Measurements from ENCODE around the gene SCAMP1.

Gene SCAMP1

DNA sequence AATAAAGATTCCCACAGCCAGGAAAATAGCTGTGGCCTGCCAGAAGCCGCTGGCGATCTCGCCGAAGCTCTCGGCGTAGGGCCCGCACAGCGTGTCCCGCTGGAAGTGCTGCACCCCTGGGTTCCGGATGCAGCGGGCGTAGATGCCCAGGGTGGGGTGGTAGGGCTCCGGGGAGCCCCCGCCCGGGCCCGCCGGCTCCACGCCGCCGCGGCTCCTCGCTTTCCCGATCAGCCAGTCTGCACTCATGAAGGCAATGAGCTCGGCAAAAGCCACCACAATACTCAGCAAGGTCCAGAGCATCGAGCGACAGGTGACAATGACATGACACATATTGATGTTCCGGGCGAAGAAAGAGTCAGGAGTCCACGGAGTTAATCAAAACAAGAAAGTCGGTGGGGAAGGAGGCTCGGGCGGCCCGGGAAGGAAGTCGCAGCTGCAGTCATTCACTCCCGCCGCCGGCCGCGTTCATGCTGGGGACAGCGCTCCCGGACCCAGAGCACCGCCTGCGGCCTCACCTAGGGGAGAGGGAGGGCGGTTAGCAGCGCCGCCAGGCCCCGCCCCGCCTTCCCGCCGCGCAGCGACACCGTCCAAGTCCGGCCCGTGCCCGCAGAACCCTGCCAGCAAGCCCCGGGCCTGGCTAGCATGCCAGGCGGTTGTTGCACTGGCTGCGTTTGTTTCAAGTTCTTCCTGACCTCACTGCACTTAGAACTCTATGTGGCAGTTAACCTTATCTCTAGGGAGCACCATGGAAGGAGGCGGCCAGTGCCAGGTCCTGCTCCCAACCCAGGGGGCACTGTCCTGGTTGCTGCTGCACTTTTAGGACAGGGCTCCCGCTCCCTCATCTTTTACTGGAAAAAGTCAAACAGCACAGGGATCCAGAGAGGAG is 149.7 kb downstream of the SCAMP1 start:
- H3K4me3 ChIP-seq (ENCODE audit: low read depth, low read length) = peak overlapping the region; percentile 5

DNA sequence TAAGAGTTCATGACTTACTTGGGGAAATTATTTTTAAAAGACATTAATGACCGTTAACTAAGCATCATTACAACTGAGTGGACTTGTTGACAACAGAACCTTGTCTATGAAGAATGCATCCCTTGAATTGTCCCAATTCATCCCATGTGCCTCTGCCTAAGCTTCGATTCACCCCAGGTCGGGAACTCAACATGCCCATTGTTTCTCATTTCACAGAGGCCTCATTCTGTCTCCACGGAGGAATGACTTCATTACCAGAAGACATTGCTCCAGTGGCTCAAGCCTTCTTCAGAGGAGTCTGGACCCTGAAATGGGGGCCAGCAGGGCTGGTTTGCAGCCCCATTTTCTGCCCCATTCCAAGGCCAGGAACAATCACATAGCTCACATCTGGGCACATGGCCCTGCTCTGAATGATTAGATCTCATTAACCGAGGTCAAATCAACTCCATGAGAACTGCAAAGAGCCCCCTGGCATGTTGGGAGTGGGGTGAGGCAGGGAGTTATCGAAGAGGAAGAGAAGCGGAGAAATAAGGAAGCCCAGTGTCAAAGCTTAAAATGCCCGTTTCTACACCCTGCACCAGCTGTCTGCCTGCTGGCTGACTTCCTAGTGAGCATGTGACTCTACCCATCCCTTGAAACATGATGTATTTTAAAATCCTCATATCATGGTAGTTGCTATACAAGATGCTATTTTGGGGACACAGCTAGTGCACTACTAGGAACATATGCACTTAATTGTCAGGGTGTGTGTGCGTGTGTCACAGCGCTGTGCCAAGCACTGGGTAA is 150.9 kb downstream of the SCAMP1 start:
- no peak overlapping the region for H3K4me3 ChIP-seq (ENCODE audit: low read depth, low read length)

DNA sequence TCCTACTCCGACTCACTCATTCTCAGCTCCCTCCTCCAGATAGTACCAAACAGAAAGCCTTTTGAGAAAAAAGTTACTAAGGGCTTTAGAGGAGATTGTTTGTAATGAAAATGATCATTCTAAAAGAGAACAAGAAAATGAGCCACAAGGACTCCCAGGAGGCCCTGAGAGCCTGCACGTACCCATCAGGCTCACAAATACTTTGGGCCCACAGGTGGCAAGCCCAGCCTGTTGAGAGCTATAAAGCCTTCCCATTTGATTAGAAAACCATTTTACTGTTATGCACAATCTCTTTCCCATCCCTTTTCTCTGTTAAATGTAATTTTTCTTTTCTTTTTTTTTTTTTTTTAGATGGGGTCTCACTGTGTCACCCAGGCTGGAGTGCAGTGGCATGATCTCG is 152.0 kb downstream of the SCAMP1 start:
- H3K4me3 ChIP-seq (ENCODE audit: low read depth, low read length) = no peak overlapping the region

GRCh38 chr5:78513441-78513840 is 153.0 kb downstream of the SCAMP1 start:
- no peak overlapping the region for H3K4me3 ChIP-seq (ENCODE audit: low read depth, low read length)

DNA sequence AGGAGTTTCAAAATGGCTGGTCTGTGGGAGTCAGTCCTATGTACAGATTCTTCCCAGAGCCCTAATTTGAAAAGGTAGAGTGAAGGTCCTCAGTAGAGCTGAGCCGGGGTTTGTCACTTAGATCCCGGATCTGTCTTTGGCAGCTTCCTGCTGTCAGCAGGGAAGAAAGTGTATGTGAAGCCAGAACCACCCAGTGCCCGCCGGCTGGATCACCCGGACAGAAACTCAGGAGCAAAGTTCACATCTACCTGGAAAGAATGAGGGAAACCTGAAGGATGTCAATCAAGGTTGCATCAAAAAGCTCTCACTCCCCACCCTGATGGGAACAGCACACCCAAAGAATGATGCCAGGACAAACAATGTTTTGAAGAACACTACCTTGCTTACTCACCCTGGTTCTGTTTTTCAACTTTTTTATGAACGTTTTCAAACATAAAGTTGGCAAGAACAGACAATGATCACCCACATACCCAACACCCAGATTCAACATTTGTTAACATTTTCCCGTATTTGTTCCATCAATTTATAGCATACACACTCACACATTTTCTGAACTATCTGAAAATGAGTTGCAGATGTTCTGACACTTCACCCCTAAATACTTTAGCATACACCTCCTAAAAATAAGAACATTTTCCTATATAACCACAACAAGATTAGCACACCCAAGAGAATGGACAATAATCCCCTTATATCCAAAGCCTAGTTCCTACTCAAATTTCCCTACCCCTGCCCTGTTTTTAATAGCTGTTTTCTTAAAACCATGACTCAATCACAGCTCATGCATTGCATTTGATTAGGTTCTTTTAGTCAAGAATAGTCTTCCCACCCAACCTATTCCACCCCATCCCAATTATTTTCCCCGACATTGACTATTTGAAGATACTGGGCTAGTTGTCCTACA is 154.3 kb downstream of the SCAMP1 start:
- no peak overlapping the region for H3K4me3 ChIP-seq (ENCODE audit: low read depth, low read length)

DNA sequence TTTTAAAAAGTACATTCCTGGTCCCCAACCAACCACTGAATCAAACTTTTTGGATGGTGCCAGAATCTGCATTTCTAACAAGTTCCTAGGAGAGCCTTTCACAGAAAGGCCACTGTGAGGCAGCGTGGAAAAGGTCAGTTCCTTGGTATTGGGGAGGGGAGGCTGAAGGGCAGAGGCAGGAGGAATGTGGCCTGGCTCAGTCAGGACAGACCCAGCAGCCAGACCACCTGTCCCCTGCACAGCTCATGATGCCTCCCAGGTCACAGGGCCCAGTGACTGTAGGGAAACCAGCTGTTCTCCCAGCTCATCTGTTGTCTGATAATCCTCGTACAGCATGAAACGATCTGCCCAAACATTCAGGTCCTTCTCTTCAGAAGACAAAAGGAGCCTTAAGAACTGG is 155.3 kb downstream of the SCAMP1 start:
- no peak overlapping the region for H3K4me3 ChIP-seq (ENCODE audit: low read depth, low read length)

DNA sequence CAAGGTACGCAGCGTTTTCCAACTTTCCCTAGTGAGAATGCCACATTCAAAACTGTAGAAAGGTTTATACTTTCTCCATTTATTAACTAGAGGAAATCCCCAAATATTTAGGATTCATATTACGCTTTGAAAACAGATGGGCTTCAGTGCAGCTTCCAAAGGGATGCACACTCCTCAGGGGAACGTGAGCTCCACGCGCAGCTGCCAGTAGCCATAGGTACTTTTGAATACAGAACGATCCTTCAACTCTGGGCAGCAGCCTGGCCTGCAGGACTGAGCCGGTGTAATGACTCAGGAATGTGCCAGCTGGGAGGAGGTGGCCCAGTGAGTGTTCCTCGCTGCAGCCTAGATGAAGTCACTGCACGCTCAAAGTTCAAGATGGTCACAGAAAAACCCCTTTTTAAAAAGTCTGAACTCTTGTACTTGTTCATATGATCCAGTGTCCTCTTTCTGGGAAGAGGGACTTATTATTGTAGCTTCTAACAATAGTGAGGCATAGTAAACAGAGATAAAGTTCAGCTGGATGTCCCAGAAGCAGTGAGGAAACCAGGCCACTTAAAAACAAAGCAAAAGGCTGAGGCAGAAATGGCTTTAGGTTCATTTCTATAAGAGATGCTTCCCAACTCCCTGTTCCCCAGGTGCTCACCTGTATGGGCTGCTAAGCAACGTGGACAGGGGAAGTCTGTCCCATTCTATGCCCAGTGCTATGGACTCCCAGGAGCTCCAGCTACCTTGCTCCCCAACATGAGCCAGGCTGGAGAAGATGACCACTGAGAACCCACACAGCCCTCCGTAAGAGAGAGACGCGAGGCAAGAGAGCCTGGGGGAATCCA is 158.2 kb downstream of the SCAMP1 start:
- H3K4me3 ChIP-seq (ENCODE audit: low read depth, low read length) = no peak overlapping the region

GRCh38 chr5:78519198-78519941 is 159.0 kb downstream of the SCAMP1 start:
- H3K4me3 ChIP-seq (ENCODE audit: low read depth, low read length) = no peak overlapping the region

GRCh38 chr5:78521455-78521854 is 161.0 kb downstream of the SCAMP1 start:
- no peak overlapping the region for H3K4me3 ChIP-seq (ENCODE audit: low read depth, low read length)

DNA sequence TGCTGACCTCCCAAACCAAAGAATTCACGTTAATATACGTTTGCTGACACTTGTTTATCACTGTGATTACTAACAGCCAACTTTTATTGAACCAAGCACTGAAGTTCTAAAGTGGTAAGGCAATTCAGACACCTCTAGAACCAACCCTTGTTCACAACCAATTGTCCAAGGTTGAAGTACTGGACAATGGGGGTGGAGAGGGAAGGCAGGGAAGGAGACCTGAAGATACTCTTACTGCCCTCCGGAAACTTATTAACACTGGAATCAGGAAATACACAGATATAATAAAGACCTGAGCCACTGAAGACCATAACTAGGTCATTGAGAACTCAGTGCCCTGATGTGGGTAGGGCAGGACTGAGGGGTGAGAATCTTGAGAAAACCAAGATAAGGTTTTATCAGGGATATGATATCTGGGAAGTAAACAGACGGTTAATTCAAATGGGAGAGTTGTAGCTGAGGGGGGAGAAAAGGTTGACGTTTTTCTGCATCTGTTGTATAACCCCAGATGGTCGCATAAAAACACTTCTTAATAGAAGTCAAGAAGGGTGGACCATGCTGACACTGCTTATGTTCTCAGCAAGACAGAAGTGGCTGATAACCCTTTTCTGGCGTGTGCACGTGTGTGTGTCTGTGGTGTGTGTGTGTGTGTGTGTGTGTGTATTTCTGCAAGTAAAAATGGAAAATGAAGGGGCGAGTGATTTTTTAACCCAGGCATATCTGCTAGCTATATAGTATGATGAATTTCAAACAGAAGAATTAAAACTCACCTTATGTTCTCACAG is 162.3 kb downstream of the SCAMP1 start:
- H3K4me3 ChIP-seq (ENCODE audit: low read depth, low read length) = no peak overlapping the region

DNA sequence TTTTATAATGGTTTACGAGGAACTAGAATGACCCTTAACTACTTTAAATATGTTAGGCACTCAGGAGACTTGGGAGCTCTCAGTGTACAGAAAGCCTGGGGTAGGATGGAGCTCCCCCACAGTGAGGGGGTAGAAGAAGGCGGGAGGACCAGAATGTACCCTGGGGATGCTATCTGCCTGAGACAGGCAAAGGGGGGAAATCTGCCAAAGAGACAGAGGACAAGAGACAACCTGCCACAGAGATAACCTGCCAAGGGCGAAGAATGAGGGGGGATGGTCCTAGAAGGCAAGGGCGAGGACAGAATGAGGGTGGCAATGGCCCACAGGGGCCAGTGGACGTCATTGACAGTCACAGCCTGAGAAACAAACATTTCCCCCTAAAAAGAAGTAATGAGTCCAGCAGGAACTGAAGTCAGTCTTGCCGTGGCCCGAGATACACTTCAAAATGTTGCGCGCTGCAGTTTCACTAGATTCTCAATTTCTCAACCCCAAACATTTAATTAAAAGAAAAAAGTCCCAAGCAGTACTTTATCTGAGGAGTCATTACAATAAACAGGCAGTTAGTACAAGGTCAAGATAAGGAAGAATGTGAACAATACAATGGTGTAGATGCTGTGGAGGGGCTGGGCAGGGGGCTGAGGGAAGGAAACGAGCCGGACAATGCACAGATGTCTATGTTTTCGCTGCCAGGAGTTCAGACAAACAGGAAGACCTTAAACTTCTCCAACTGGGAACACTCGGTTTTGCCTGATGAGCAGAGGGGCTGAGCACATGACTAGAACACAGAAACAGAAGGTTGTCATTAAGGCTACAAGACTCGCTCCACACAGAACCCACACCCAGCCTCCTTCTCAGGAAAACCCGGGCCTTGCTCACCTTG is 163.1 kb downstream of the SCAMP1 start:
- H3K4me3 ChIP-seq (ENCODE audit: low read depth, low read length) = no peak overlapping the region

DNA sequence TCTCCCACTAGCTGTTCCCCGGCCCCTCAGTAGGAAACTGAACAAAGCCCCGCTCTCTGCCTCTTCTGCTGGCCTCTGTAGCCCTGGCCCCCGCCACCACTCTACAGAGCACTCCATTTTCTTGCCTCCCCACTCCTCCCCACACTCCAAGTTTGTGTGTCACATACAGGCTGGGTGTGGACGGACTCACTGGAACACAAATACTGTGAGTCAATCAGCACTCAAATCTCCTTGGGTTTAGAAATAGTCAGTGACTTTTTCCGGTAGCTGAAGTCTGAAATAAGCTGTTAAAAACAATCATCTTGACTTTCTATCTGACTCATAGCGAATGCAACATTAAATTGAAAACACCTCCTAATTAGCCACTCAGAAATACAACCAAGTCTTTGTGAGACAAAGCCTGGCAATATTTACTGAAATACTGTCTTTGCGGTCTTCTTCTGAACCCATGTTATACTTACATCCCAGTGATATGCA is 165.7 kb downstream of the SCAMP1 start:
- no peak overlapping the region for H3K4me3 ChIP-seq (ENCODE audit: low read depth, low read length)

GRCh38 chr5:78527054-78527859 is 166.8 kb downstream of the SCAMP1 start:
- no peak overlapping the region for H3K4me3 ChIP-seq (ENCODE audit: low read depth, low read length)

- H3K4me3 ChIP-seq (ENCODE audit: low read depth, low read length) = no peak overlapping the region
These were observed 167.5 kb downstream of the SCAMP1 start for GRCh38 chr5:78527925-78528324.

Data from iPS-11a (cell line).